Right lobe of liver (tissue), 4 donors: ENCODE results near the gene ANXA11.

Source experiments
- CTCF ChIP-seq, 4 donors: fragments of 200-600 bp in 3 of 4; fragments of 450-650 bp in 1 of 4; IDR thresholded peaks; one replicate each; pipeline versions ENCODE4 v1.5.1 to v1.8.0; 2016 to 2022; ENCODE audit warnings: antibody characterized with exemption in 4 of 4, mild to moderate bottlenecking in 2 of 4
- POLR2A ChIP-seq: fragments of 450-650 bp; IDR thresholded peaks from one replicate; pipeline ENCODE4 v1.6.1; 2017; ENCODE audit warnings: antibody characterized with exemption, mild to moderate bottlenecking
- donor health status: DM: no; HTN: no; CAD: no.
- donor health status: DM: no; HTN: no; CAD: no.
- donor health status: DM: no; HTN: yes; CAD: no.

GRCh38 chr10:80110986-80111385 is 94.4 kb downstream of the ANXA11 start:
- TF ChIP-seq CTCF (IDR thresholded peaks at IDR 0.05) (no peak), POLR2A (no peak)
